PFSK-1 (cell line): ENCODE results near the gene OXCT2. TPM values are rescaled to one million over a fixed set of nuclear protein-coding genes. Genes with fewer than 3 reads are reported as not detected.
"Not testable (repeated sequence)": the region's sequence is repeated elsewhere in the genome, so short reads cannot be mapped to it uniquely, and the experiment has no call there.

Experiments
- FOXP2 ChIP-seq: optimal IDR thresholded peaks from 2 replicates; pipeline ENCODE3; 2011; ENCODE audit warnings: borderline replicate concordance, control low read depth, inconsistent platforms; ENCODE audit not compliant: insufficient read depth; ENCODE audit errors: extremely low read length, extremely low read depth
- POLR2AphosphoS5 ChIP-seq: IDR thresholded peaks from 2 replicates; pipeline ENCODE4 v1.6.1; 2012; ENCODE audit warnings: low read depth, mild to moderate bottlenecking, control low read depth, low read length, moderate library complexity
- REST ChIP-seq, 2 experiments: IDR thresholded peaks; 2 replicates each; pipeline versions ENCODE4 v1.6.1 to v1.8.0; 2011 to 2012; ENCODE audit warnings: low read depth in 2 of 2, low read length in 2 of 2, control low read depth in 1 of 2, inconsistent platforms in 1 of 2, mild to moderate bottlenecking in 1 of 2, moderate library complexity in 1 of 2; ENCODE audit not compliant: insufficient read depth in 1 of 2
- SIN3A ChIP-seq: IDR thresholded peaks from 2 replicates; pipeline ENCODE4 v1.6.1; 2012; ENCODE audit warnings: mild to moderate bottlenecking, low read length, moderate library complexity, borderline replicate concordance; ENCODE audit not compliant: insufficient read depth
- TAF1 ChIP-seq: IDR thresholded peaks from 2 replicates; pipeline ENCODE4 v1.6.1; 2012; ENCODE audit warnings: low read length, control low read depth, borderline replicate concordance; ENCODE audit not compliant: insufficient read depth
- polyA plus RNA-seq: library from polyadenylated mRNA; unstranded; fragments of >200 nt; gene quantifications from one replicate; pipeline ENCODE4 v1.2.1, GENCODE V29; 2012; ENCODE audit warnings: low read depth, missing spikeins; ENCODE audit not compliant: insufficient read length

The OXCT2 gene
- not detected for polyA plus RNA-seq

GRCh38 chr1:39771022-39771532 lies at the start of gene OXCT2:
OXCT2 (minus strand) TSS chr1:39771348; CDS start chr1:39771255, 93 bp downstream.
- TF ChIP-seq REST (IDR thresholded peaks at IDR 0.05; ENCODE audit: insufficient read depth in 1 of 2, low read depth in 2 of 2, low read length in 2 of 2); TAF1; POLR2AphosphoS5: not testable (repeated sequence)

DNA sequence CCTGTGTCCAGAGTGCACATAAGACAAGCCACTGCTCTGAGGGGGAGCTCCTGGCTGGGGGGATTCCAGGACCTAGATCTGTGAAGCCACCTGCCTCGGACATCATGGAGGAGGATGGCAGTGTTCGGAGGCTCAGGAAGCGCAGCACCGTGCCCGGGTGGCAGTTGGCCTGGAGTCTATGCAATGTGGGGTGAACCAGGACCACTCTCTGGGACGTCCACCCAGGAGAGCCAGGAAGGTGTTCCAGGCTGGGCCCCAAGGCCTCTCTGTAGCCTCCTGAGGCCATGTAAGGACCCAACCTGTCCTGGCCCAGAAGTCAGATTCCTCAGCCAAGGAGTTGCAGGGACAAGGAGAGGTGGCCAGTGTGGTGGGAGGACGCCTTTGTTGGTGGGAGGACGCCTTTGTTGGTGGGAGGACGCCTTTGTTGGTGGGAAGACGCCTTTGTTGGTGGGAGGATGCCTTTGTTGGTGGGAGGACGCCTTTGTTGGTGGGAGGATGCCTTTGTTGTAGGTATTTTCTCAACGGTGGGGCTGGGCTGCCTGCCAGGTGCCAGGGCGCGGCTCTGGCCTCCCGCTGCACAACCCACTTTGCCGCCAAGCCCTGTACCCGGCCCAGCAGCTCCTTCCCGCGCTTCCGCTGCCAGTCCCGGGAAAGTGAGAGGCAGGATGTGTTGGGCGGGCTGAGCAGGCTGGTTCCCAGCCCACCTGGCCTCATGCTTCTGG lies 48.1 kb upstream of the OXCT2 start:
- no peak for TF ChIP-seq REST (IDR thresholded peaks at IDR 0.05; ENCODE audit: insufficient read depth in 1 of 2, low read depth in 2 of 2, low read length in 2 of 2)
- TF ChIP-seq TAF1, result no peak

DNA sequence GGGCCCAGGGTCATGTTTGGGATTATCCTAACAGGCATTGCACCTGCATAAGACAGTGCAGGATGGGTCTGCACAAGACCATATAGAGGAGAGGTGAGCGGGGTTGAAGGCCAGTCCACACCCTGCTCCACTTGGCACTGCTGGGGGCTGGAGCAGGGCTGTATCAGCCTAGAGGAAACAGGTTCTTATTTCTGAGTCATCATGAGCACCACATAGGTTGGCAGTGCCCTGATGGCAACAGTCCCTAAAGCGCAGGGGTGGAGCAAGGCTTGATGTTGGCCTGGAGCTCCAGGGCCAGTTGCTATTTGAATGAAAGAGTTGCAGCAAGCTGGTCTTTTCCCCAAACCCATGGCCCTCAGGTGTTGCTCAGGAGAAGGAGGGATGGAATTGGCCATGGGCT lies 47.3 kb upstream of the OXCT2 start:
- TF ChIP-seq REST (IDR thresholded peaks at IDR 0.05; ENCODE audit: insufficient read depth in 1 of 2, low read depth in 2 of 2, low read length in 2 of 2), result no peak
- no peak for TF ChIP-seq POLR2AphosphoS5
- TF ChIP-seq FOXP2, result no peak
- no peak for TF ChIP-seq SIN3A
- no peak for TF ChIP-seq TAF1

- TF ChIP-seq POLR2AphosphoS5, result no peak
- TF ChIP-seq REST (IDR thresholded peaks at IDR 0.05; ENCODE audit: insufficient read depth in 1 of 2, low read depth in 2 of 2, low read length in 2 of 2), result no peak
- TF ChIP-seq TAF1, result no peak
- no peak for TF ChIP-seq FOXP2
- no peak for TF ChIP-seq SIN3A
Measured at GRCh38 chr1:39816415-39817090, 45.4 kb upstream of the OXCT2 start.
